Smooth muscle cell (in vitro differentiated cells): ENCODE data around the gene INSL3. TPM values are rescaled to one million over a fixed set of nuclear protein-coding genes. Genes with fewer than 3 reads are reported as not detected.

Experiments
- DNase-seq: peaks from one replicate; lab custom pipeline; 2025; ENCODE audit not compliant: unreplicated experiment; lab: John Stamatoyannopoulos, UW
- H2AFZ ChIP-seq: fragments of 200-600 bp; sonication (generic); 2 replicates; pipeline ENCODE4 v1.6.0; 2016; ENCODE audit warnings: antibody characterized with exemption, low read depth, mild to moderate bottlenecking
- H3F3A ChIP-seq: fragments of 200-600 bp; sonication (generic); 2 replicates; pipeline ENCODE4 v1.6.0; 2017; ENCODE audit warnings: antibody characterized with exemption, low read depth
- H3K27ac ChIP-seq: fragments of 200-600 bp; sonication (generic); 2 replicates; pipeline ENCODE4 v1.5.1; 2016; ENCODE audit warnings: low read depth, mild to moderate bottlenecking
- H3K27me3 ChIP-seq: fragments of 200-600 bp; sonication (generic); 2 replicates; pipeline ENCODE4 v1.6.1; 2016; ENCODE audit warnings: low read depth, mild to moderate bottlenecking
- H3K36me3 ChIP-seq: fragments of 200-600 bp; sonication (generic); 2 replicates; pipeline ENCODE4 v1.5.1; 2016; ENCODE audit warnings: low read depth
- H3K4me1 ChIP-seq: fragments of 200-600 bp; sonication (generic); 2 replicates; pipeline ENCODE4 v1.5.1; 2016; ENCODE audit warnings: low read depth
- H3K4me2 ChIP-seq: fragments of 200-600 bp; sonication (generic); 2 replicates; pipeline ENCODE4 v1.6.0; 2016; ENCODE audit warnings: mild to moderate bottlenecking
- H3K4me3 ChIP-seq: fragments of 200-600 bp; sonication (generic); 2 replicates; pipeline ENCODE4 v1.5.1; 2016; ENCODE audit warnings: mild to moderate bottlenecking
- H3K79me2 ChIP-seq: fragments of 200-600 bp; sonication (generic); 2 replicates; pipeline ENCODE4 v1.6.0; 2016; ENCODE audit warnings: low read depth, mild to moderate bottlenecking
- H3K9ac ChIP-seq: fragments of 200-600 bp; sonication (generic); 2 replicates; pipeline ENCODE4 v1.6.0; 2016; ENCODE audit warnings: low read depth
- H3K9me3 ChIP-seq: fragments of 200-600 bp; sonication (generic); replicated peaks from 2 replicates; pipeline ENCODE4 v1.5.1; 2016; ENCODE audit warnings: low read depth
- H4K20me1 ChIP-seq: fragments of 200-600 bp; sonication (generic); 2 replicates; pipeline ENCODE4 v1.6.0; 2016; ENCODE audit warnings: low read depth
- CTCF ChIP-seq: fragments of 200-600 bp; sonication (generic); IDR thresholded peaks from 2 replicates; pipeline ENCODE4 v1.5.1; 2017; ENCODE audit warnings: borderline replicate concordance, mild to moderate bottlenecking, antibody characterized with exemption; ENCODE audit not compliant: insufficient read depth, poor library complexity, severe bottlenecking
- WGBS: methylation state at CpG from one replicate; pipeline ENCODE4 v1.1.7; 2016; ENCODE audit warnings: low lambda C conversion rate; 5-methylcytosine and 5-hydroxymethylcytosine counted together
- polyA plus RNA-seq: library from polyadenylated mRNA; unstranded; fragments of >200 nt; fragmentation: Nextera tagmentation; extraction: Ambion mirVana; gene quantifications from 2 replicates; pipeline ENCODE4 v1.2.1, GENCODE V29; 2016
- total RNA-seq: library from RNA; depleted of rRNA; stranded (reverse); fragments of >200 nt; gene quantifications from 2 replicates; pipeline ENCODE4 v1.2.3, GENCODE V29; 2014

The INSL3 gene
- 1.1 TPM in 1 of 2 replicates, not detected in the other for total RNA-seq
- 0.80 and 1.8 TPM in 2 replicates for polyA plus RNA-seq

GRCh38 chr19:17821190-17821589 lies at the start of gene INSL3:
Gene INSL3, minus strand, starts transcription at chr19:17821519. Its CDS starts 13 bp downstream, at chr19:17821506.
- no peaks in the 10 kb centered on the region for H3K79me2 ChIP-seq
- H3K36me3 ChIP-seq = no peaks in the 10 kb centered on the region
- DNase-seq = no peak
- no peak within 1 kb of the TSS for H3K4me3 ChIP-seq
- no peak within 1 kb of the TSS for H3K9ac ChIP-seq
- H3K27me3 ChIP-seq = no peaks in the 10 kb centered on the region
- H4K20me1 ChIP-seq = no peaks in the 10 kb centered on the region
- no peaks in the 10 kb centered on the region for H3K4me1 ChIP-seq
- no peaks in the 10 kb centered on the region for H3K9me3 ChIP-seq
- H3K4me2 ChIP-seq = no peak within 1 kb of the TSS
- no peak within 1 kb of the TSS for H3K27ac ChIP-seq
- WGBS = 95% methylated on average over 32 of the region's 34 CpGs
- no peak within 1 kb of the TSS for H2AFZ ChIP-seq
- TF ChIP-seq CTCF = no peak
- no peaks in the 10 kb centered on the region for H3F3A ChIP-seq

- Histone ChIP-seq H3K4me1 (no peaks in the 10 kb centered on the region), H3F3A (peaks cover 15% of the 10 kb centered on the region), H3K27ac (no peak overlapping the region), H2AFZ (no peak overlapping the region), H3K9ac (no peak overlapping the region), H3K4me2 (no peak overlapping the region), H4K20me1 (peaks cover 12% of the 10 kb centered on the region), H3K36me3 (no peaks in the 10 kb centered on the region), H3K9me3 (no peaks in the 10 kb centered on the region), H3K27me3 (peaks cover 50% of the 10 kb centered on the region), H3K4me3 (no peak overlapping the region), H3K79me2 (no peaks in the 10 kb centered on the region)
- TF ChIP-seq CTCF = no peak
- WGBS = 33% methylated on average over 11 of the region's 11 CpGs
- DNase-seq = no peak
Observed at GRCh38 chr19:17869114-17869608, 47.8 kb upstream of the INSL3 start.

GRCh38 chr19:17868669-17869068 lies 47.4 kb upstream of the INSL3 start:
- H3K79me2 ChIP-seq = no peaks in the 10 kb centered on the region
- peaks cover 17% of the 10 kb centered on the region for H4K20me1 ChIP-seq
- no peaks in the 10 kb centered on the region for H3K9me3 ChIP-seq
- no peak overlapping the region for H3K27ac ChIP-seq
- H3K36me3 ChIP-seq = no peaks in the 10 kb centered on the region
- WGBS = 59% methylated on average over 6 of the region's 6 CpGs
- DNase-seq = no peak
- peaks cover 45% of the 10 kb centered on the region for H3K27me3 ChIP-seq
- no peak overlapping the region for H2AFZ ChIP-seq
- no peak overlapping the region for H3K4me3 ChIP-seq
- H3K4me2 ChIP-seq = no peak overlapping the region
- no peak overlapping the region for H3K9ac ChIP-seq
- TF ChIP-seq CTCF = no peak
- peaks cover 18% of the 10 kb centered on the region for H3F3A ChIP-seq
- H3K4me1 ChIP-seq = no peaks in the 10 kb centered on the region

GRCh38 chr19:17866964-17867486 lies 45.7 kb upstream of the INSL3 start:
- Histone ChIP-seq H3K4me1 (no peaks in the 10 kb centered on the region), H3K4me2 (no peak overlapping the region), H4K20me1 (peaks cover 34% of the 10 kb centered on the region), H3K9me3 (no peaks in the 10 kb centered on the region), H2AFZ (no peak overlapping the region), H3F3A (peaks cover 24% of the 10 kb centered on the region), H3K9ac (no peak overlapping the region), H3K79me2 (peaks cover 7% of the 10 kb centered on the region), H3K27me3 (peaks cover 30% of the 10 kb centered on the region), H3K36me3 (no peaks in the 10 kb centered on the region), H3K4me3 (no peak overlapping the region), H3K27ac (no peak overlapping the region)
- no peak for DNase-seq
- no peak for TF ChIP-seq CTCF
- 86% methylated on average over 11 of the region's 11 CpGs for WGBS
